ENCODE data around the gene MAPK10.

DNA sequence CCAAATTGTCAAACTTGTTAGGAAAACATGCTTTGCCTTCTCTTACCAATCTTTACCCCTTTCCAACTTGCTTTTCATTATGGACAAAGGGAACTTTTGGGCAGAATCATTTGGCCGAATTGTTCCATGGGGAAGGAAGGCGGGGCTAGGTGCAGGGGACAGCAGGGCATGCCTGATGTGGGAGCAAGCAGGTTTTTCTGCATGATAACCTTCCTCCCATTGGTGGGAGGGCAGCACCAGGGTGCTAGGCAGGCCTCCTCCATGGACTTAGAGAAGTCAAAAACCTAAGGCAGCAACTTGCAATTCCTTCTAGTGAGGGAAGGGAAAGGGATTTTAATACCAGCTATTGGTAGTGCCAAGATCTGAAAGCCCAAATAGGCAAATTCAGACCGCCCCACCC, 260.5 kb downstream of the MAPK10 start:
- no peak for TF ChIP-seq CTCF (IDR thresholded peaks at IDR 0.05)
- no peak for TF ChIP-seq EP300 (IDR thresholded peaks at IDR 0.05)
- TF ChIP-seq POLR2AphosphoS5 (IDR thresholded peaks at IDR 0.05) = no peak
- no peak for TF ChIP-seq POLR2A (IDR thresholded peaks at IDR 0.05)
